ENCODE results near the gene DIP2A. TPM values are rescaled to one million over a fixed set of nuclear protein-coding genes. Genes with fewer than 3 reads are reported as not detected.

The DIP2A gene
- total RNA-seq, 4 donors from 2014 or later, result 19.9 to 40.8 (median 31.1) TPM

DNA sequence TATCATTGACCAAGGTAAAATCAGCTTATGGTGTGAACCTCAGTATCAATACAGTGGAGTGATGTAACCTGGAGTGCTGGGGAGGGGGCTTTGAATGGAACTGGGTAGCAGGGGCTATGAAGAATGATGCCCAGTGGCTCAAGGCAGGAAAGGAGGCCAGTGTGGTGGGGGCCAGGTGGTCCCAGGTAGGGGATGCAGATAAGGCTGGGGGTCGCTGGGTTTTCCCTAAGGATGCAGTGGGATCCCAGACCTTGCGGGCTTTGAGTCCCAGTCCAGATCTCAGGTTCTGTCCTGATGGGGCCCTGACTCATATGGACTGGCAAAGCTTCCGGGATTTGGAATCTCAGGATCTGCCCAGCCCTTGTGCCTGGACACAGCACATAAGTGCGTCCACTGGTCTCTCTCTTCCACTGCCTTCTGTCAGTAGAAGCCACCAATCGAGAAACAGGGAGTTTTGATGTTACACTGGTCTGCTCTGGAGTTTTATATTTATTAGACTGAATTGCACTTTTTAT, 94.2 kb downstream of the DIP2A start:
- H3K36me3 ChIP-seq, result peaks cover 0 to 100% of the 10 kb centered on the region in 2 donors
- H3K27me3 ChIP-seq, result no peaks in the 10 kb centered on the region
- no peaks in the 10 kb centered on the region for H3K4me1 ChIP-seq
- TF ChIP-seq, protein P1, sequence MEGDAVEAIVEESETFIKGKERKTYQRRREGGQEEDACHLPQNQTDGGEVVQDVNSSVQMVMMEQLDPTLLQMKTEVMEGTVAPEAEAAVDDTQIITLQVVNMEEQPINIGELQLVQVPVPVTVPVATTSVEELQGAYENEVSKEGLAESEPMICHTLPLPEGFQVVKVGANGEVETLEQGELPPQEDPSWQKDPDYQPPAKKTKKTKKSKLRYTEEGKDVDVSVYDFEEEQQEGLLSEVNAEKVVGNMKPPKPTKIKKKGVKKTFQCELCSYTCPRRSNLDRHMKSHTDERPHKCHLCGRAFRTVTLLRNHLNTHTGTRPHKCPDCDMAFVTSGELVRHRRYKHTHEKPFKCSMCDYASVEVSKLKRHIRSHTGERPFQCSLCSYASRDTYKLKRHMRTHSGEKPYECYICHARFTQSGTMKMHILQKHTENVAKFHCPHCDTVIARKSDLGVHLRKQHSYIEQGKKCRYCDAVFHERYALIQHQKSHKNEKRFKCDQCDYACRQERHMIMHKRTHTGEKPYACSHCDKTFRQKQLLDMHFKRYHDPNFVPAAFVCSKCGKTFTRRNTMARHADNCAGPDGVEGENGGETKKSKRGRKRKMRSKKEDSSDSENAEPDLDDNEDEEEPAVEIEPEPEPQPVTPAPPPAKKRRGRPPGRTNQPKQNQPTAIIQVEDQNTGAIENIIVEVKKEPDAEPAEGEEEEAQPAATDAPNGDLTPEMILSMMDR (IDR thresholded peaks at IDR 0.05), result no peak
- TF ChIP-seq POLR2AphosphoS5 (IDR thresholded peaks at IDR 0.05), result no peak
- H3K27ac ChIP-seq, result no peak overlapping the region
- WGBS, 2 donors (ENCODE audit: low coverage in 1 of 2), result 83 to 95% methylated on average over 2 to 5 of the region's 5 CpGs
- no peak overlapping the region for H3K4me3 ChIP-seq
- ATAC-seq, result no peak
- no peaks in the 10 kb centered on the region for H3K9me3 ChIP-seq

DNA sequence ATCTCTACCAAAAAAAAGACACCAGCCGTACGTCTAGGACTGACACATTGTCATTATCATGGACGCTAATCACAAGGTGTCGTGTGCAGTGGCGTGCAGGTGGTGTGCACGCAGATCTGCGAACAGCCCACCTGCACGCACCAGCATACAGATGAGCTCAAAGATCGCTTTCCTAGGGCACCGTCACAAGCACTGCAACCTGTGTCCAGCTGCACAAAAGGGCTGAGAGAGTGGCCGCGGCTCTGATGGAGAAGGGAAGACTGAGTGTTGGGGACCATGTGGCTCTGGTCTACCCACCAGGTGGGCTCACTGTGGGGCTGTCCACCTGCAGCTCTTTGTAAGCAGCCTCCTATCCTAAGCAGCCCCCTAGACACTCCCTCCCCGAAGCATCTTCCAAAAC, 95.3 kb downstream of the DIP2A start:
- WGBS, 2 donors (ENCODE audit: low coverage in 1 of 2), result no CpG with 5 or more reads among the region's 13 CpGs
- TF ChIP-seq POLR2A (IDR thresholded peaks at IDR 0.05) (no peak), EP300 (IDR thresholded peaks at IDR 0.05) (no peak), POLR2AphosphoS5 (IDR thresholded peaks at IDR 0.05) (no peak)
- TF ChIP-seq, protein P1 (IDR thresholded peaks at IDR 0.05), result no peak
- no peaks in the 10 kb centered on the region for H3K9me3 ChIP-seq
- no peak overlapping the region for H3K27ac ChIP-seq
- H3K4me3 ChIP-seq, result no peak overlapping the region
- no peaks in the 10 kb centered on the region for H3K27me3 ChIP-seq
- no peaks in the 10 kb centered on the region for H3K4me1 ChIP-seq
- no peak for ATAC-seq
- H3K36me3 ChIP-seq, result peaks cover 0 to 100% of the 10 kb centered on the region in 2 donors

DNA sequence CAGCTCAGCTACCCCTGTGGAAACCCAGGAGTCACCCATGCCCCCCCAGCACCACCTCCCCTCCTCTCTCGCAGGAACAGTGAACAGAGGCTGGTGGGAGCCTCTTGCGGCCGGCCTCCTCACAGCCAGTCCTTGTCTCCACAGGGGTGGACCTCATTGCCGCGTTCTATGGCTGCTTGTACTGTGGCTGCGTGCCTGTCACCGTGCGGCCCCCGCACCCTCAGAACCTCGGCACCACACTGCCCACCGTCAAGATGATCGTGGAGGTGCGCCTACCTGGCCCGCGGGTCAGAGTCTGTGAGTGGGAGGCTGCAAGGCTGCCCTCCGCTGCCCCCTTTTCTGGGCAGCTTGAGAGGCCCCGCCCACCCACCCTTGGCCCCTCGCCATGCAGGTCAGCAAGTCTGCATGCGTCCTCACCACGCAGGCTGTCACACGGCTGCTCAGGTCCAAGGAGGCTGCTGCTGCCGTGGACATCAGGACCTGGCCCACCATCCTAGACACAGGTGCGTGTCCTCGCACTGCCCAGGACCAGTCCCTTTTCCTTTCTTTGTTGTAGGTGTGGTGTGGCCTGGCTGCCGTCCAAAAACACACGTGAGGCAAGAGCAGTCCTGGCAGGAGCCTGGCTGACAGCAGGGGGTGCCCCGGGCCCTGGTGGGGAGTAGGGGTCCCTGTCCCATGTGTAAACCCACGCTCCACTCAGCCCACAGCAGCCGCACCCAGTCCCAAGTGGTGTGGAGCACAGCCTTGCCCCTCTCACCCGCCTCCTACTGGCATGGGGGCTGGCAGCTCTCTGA, 95.9 kb downstream of the DIP2A start:
- H3K36me3 ChIP-seq, result peaks cover 0 to 100% of the 10 kb centered on the region in 2 donors
- H3K4me3 ChIP-seq, result no peak overlapping the region
- H3K27me3 ChIP-seq, result no peaks in the 10 kb centered on the region
- H3K4me1 ChIP-seq, result no peaks in the 10 kb centered on the region
- H3K27ac ChIP-seq, result no peak overlapping the region
- TF ChIP-seq POLR2AphosphoS5 (IDR thresholded peaks at IDR 0.05), result no peak
- TF ChIP-seq, protein P1 (IDR thresholded peaks at IDR 0.05), result no peak
- no peak for TF ChIP-seq EP300 (IDR thresholded peaks at IDR 0.05)
- no peak for TF ChIP-seq POLR2A (IDR thresholded peaks at IDR 0.05)
- 83% methylated on average over 2 of the region's 30 CpGs; no CpG with 5 or more reads in 1 of the 2 donors for WGBS, 2 donors (ENCODE audit: low coverage in 1 of 2)
- ATAC-seq, result no peak
- no peaks in the 10 kb centered on the region for H3K9me3 ChIP-seq

DNA sequence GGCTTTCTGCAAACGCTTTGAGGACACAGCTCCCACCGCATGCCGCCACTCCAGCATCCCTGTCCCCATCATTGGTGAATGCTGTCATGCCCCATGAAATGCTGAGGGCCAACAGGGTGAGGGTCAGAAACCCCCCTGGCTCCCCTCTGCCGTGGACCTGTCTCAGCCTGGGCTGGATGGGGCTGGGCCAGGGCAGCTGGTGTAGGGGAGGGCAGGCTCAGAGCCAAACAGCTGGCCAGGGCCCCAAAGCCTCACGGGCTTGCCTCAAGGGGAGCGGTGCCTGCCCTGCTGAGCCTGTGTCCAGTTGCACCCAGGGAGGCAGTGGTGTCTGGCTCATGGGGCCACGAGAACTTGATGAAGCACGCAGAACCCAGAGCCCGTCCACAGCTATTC, 96.5 kb downstream of the DIP2A start:
- WGBS, 2 donors (ENCODE audit: low coverage in 1 of 2), result 100% methylated on average over 1 of the region's 9 CpGs; no CpG with 5 or more reads in 1 of the 2 donors

More for the DNA sequence above, 96.5 kb downstream of the DIP2A start:
- H3K36me3 ChIP-seq, result peaks cover 0 to 100% of the 10 kb centered on the region in 2 donors
- TF ChIP-seq POLR2AphosphoS5 (IDR thresholded peaks at IDR 0.05) (no peak), EP300 (IDR thresholded peaks at IDR 0.05) (no peak), POLR2A (IDR thresholded peaks at IDR 0.05) (no peak)
- TF ChIP-seq, protein P1 (IDR thresholded peaks at IDR 0.05), result no peak
- H3K27ac ChIP-seq, result no peak overlapping the region
- H3K4me3 ChIP-seq, result no peak overlapping the region
- H3K9me3 ChIP-seq, result no peaks in the 10 kb centered on the region
- H3K4me1 ChIP-seq, result no peaks in the 10 kb centered on the region
- no peaks in the 10 kb centered on the region for H3K27me3 ChIP-seq
- no peak for ATAC-seq

Data from gastroesophageal sphincter (tissue), 4 donors.